Pancreas (tissue), 10 donors: Measurements from ENCODE around the gene CDRT4. TPM values are rescaled to one million over a fixed set of nuclear protein-coding genes. Genes with fewer than 3 reads are reported as not detected.

Source experiments
- ATAC-seq, 4 donors: fragments of 200-7000 bp; cut with Tn5 transposase; one replicate each; pipeline versions ENCODE4 v1.8.0 to v1.9.1; 2020; ENCODE audit warnings: mild to moderate bottlenecking in 4 of 4, moderate library complexity in 4 of 4
- DNase-seq, 6 donors: peaks; one replicate each; pipeline ENCODE4 v3.0.0-alpha.2; 2020
- FAIRE-seq: peaks from 2 replicates; lab custom pipeline; 2012; peaks lifted over from hg19 to GRCh38; lab: Jason Lieb, UNC
- H3K27ac ChIP-seq, 4 donors: fragments of 200-600 bp; sonication (generic); 1 replicate in 3 of 4; 2 replicates in 1 of 4; pipeline versions ENCODE4 v1.5.0 to v1.8.0; 2020
- H3K27me3 ChIP-seq, 4 donors: fragments of 200-600 bp; one replicate each; pipeline ENCODE4 v1.8.0; 2021
- H3K36me3 ChIP-seq, 3 donors: fragments of 200-600 bp; sonication (generic) in 1 of 3; one replicate each; pipeline versions ENCODE4 v1.5.0 to v1.8.0; 2020 to 2021
- H3K4me1 ChIP-seq, 3 donors: fragments of 200-600 bp; one replicate each; pipeline ENCODE4 v1.8.0; 2021
- H3K4me3 ChIP-seq, 4 donors: fragments of 200-600 bp; sonication (generic) in 2 of 4; one replicate each; pipeline versions ENCODE4 v1.5.0 to v1.8.0; 2020 to 2021
- H3K9me3 ChIP-seq, 4 donors: fragments of 200-600 bp; one replicate each; pipeline ENCODE4 v1.8.0; 2021
- WGBS, 2 donors: extraction: QIAGEN DNeasy Blood & Tissue Kit; methylation state at CpG; one replicate each; pipeline ENCODE4 v1.1.7; 2013; 5-methylcytosine and 5-hydroxymethylcytosine counted together
- intact Hi-C, 3 donors: fragments of 100-400 bp; cut with DNase I; formaldehyde crosslinking; loops; one replicate each; pipeline versions ENCODE4 v1.11.1 to v1.14.2; 2022
- polyA plus RNA-seq, 2 donors: library from polyadenylated mRNA; stranded (reverse); fragments of 200-250 nt; gene quantifications; one replicate each; pipeline ENCODE4 v1.2.3, GENCODE V29; 2013
- total RNA-seq, 6 donors: library from RNA; stranded (reverse); fragmentation: NEBNext Ultra II Directional in 4 of 6; extraction: Animal tissue kit (Norgen Biotek cat#: 25700) in 4 of 6; gene quantifications; one replicate each; pipeline versions ENCODE4 v1.2.1 to v1.2.4, GENCODE V29; 2021 to 2023
- TF ChIP-seq, protein P1 (sequence below), 4 donors: fragments of 200-600 bp; sonication (generic) in 3 of 4; IDR thresholded peaks; one replicate each; pipeline versions ENCODE4 v1.5.0 to v1.8.0; 2021; ENCODE audit warnings: antibody characterized with exemption in 4 of 4
- donor health status: healthy with polysubstance abuse.
- donor health status: DM: no; HTN: no; CAD: no; lungs with moderate emphysema.
- donor health status: DM: no; HTN: no; CAD: no.
- donor health status: control.
- donor health status: control.
- donor health status: Bipolar disorder and iron deficiency.
- donor health status: DM: yes; HTN: yes; CAD: no.
- donor health status: DM: no; HTN: no; CAD: no.
- donor health status: DM: no; HTN: no; CAD: no.
- donor health status: DM: yes; HTN: yes; CAD: no.

The CDRT4 gene
- total and polyA plus RNA-seq, 8 donors: 1.8 to 31.6 (median 6.9) TPM

DNA sequence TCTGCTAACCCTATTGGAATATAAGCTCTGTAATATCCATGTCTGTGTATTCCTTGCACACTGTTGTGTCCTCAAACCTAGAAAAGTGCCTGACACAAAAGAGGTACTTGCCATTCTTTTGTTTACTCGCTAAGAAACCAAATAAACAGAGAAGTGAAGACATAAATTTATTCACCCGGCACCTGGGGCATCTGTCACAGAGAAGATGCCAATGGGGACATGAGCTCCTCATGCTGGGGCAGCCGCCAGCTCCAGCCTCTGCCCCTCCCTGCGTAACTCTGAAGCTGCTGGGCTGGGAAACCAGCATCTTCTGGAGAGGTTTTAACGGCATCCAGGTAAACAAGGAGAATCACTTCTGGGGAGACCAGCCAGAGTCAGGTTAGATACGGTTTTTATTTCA, 15.1 kb upstream of the CDRT4 start:
- FAIRE-seq: no peak
- Histone ChIP-seq H3K4me1 (no peaks in the 10 kb centered on the region), H3K27me3 (no peaks in the 10 kb centered on the region), H3K36me3 (no peaks in the 10 kb centered on the region), H3K4me3 (no peak overlapping the region), H3K27ac (no peak overlapping the region), H3K9me3 (no peaks in the 10 kb centered on the region)
- 84 to 86% methylated on average over 6 of the region's 6 CpGs for WGBS, 2 donors
- no peak for ATAC-seq
- DNase-seq: no peak
- intact Hi-C loops: no loop called here
- TF ChIP-seq, protein P1, sequence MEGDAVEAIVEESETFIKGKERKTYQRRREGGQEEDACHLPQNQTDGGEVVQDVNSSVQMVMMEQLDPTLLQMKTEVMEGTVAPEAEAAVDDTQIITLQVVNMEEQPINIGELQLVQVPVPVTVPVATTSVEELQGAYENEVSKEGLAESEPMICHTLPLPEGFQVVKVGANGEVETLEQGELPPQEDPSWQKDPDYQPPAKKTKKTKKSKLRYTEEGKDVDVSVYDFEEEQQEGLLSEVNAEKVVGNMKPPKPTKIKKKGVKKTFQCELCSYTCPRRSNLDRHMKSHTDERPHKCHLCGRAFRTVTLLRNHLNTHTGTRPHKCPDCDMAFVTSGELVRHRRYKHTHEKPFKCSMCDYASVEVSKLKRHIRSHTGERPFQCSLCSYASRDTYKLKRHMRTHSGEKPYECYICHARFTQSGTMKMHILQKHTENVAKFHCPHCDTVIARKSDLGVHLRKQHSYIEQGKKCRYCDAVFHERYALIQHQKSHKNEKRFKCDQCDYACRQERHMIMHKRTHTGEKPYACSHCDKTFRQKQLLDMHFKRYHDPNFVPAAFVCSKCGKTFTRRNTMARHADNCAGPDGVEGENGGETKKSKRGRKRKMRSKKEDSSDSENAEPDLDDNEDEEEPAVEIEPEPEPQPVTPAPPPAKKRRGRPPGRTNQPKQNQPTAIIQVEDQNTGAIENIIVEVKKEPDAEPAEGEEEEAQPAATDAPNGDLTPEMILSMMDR (IDR thresholded peaks at IDR 0.05): no peak

DNA sequence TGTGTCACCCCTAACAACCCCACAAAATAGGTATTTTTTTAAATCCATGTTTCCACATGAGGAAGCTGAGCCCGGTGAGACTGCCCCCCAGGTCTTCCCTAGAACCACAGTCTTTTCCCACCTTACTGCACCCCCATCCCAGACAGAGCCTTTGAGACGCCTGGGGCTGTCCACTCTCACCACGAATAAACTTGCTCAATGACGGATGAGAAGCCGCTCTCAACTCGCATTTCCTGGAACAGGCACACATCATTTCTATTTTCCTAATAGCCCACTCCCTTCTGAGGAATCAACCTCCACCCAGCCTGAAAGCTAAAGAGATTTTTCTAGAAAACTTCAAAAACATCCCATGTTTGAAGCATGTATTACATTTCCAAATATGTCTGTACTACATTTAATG, 14.1 kb upstream of the CDRT4 start:
- intact Hi-C loops: no loop called here
- no peak for FAIRE-seq
- no peak overlapping the region for H3K27ac ChIP-seq
- H3K36me3 ChIP-seq: no peaks in the 10 kb centered on the region
- TF ChIP-seq, protein P1 (IDR thresholded peaks at IDR 0.05): no peak
- WGBS, 2 donors: 91 to 93% methylated on average over 6 of the region's 6 CpGs
- H3K4me3 ChIP-seq: no peak overlapping the region
- no peak for DNase-seq
- H3K4me1 ChIP-seq: no peaks in the 10 kb centered on the region
- no peaks in the 10 kb centered on the region for H3K9me3 ChIP-seq
- ATAC-seq: no peak
- no peaks in the 10 kb centered on the region for H3K27me3 ChIP-seq

DNA sequence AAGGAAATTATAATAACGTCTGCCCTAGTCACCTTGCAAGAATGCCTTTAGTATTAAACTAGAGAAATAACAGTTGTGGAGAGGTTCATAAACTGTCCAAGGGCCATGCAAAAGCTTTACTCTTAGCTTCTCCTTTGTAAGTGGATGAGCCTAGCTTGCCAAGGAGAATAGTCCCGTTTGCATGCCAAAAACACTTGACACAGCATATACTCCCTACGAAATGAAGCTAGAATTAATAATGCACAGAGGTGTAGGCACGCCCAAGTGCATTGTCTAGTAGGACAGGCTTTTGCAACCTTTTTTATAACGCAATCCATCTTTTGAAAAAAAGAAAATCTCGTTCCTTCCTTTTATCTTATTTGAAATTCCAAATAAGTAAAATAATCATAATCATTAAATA, 12.8 kb upstream of the CDRT4 start:
- H3K27me3 ChIP-seq: no peaks in the 10 kb centered on the region
- DNase-seq (no peak), ATAC-seq (no peak), FAIRE-seq (no peak)
- H3K27ac ChIP-seq: no peak overlapping the region
- no peaks in the 10 kb centered on the region for H3K4me1 ChIP-seq
- TF ChIP-seq, protein P1 (IDR thresholded peaks at IDR 0.05): no peak
- no peaks in the 10 kb centered on the region for H3K36me3 ChIP-seq
- intact Hi-C loops: no loop called here
- H3K9me3 ChIP-seq: no peaks in the 10 kb centered on the region
- H3K4me3 ChIP-seq: no peak overlapping the region
- WGBS, 2 donors: 90 to 92% methylated on average over 6 of the region's 6 CpGs

DNA sequence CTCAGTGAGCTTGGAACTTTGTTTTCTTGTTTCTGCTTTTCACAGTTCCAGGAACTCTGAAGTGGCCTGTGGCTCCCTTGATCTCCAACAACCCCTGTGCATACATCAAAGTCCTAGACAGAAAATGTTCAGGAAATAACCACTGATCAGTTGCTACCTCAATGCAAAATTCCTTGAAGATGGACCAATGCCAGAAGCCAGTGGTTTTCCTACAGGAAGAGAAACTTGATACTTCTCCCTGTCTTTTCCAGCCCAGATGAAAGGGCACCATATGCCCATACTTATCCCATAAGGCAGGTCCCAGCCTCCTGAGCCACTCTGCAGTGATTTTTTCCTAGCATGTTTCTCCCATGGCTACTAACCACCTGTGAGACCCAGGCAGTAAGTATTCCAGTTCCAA, 12.3 kb upstream of the CDRT4 start:
- Histone ChIP-seq H3K27me3 (no peaks in the 10 kb centered on the region), H3K4me3 (no peak overlapping the region), H3K4me1 (no peaks in the 10 kb centered on the region), H3K9me3 (no peaks in the 10 kb centered on the region), H3K27ac (no peak overlapping the region), H3K36me3 (no peaks in the 10 kb centered on the region)
- TF ChIP-seq, protein P1 (IDR thresholded peaks at IDR 0.05): no peak
- FAIRE-seq (no peak), DNase-seq (no peak), ATAC-seq (no peak)
- intact Hi-C loops: no loop called here

DNA sequence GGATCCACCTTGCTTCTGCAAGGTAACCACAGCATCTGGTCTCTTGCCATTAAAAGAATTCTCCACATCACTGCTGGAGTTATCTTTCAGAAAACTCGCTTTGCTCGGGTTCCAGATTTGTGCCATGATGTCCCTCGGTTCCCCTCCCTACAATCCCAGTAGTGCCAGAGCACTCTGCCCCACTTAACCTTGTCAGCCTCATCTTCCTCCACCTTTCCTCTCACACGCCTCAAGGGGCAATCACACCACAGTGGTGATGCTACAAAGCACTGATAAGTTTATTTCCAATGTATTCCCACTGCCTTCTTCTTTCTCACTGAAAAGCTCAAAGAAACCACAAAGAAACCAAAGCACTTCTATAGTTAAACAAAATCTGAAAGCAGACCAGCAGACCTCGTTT, 11.4 kb upstream of the CDRT4 start:
- Histone ChIP-seq H3K27ac (no peak overlapping the region), H3K27me3 (no peaks in the 10 kb centered on the region), H3K4me3 (no peak overlapping the region), H3K4me1 (no peaks in the 10 kb centered on the region), H3K9me3 (no peaks in the 10 kb centered on the region), H3K36me3 (no peaks in the 10 kb centered on the region)
- 93% methylated on average over 5 of the region's 5 CpGs for WGBS, 2 donors
- TF ChIP-seq, protein P1 (IDR thresholded peaks at IDR 0.05): no peak
- no peak for ATAC-seq
- FAIRE-seq: no peak
- no peak for DNase-seq
- intact Hi-C loops: no loop called here
